Activated T-helper 2 cell treated with anti-CD3 and anti-CD28 coated beads, Interferon-gamma antibody, Interleukin-2, Interleukin-4, amounts not matched to agents 10 μg/mL and 5 μg/mL and 100 μg/mL, durations not matched to agents 14 hours and 24 hours and 36 hours (primary cell): ENCODE results near the gene CFAP206. TPM values are rescaled to one million over a fixed set of nuclear protein-coding genes. Genes with fewer than 3 reads are reported as not detected.

Experiments used
- DNase-seq: peaks from one replicate; pipeline ENCODE4 v3.0.0; 2021; ENCODE audit warnings: low spot score
- H3K27ac Mint-ChIP-seq: one replicate; pipeline ENCODE4 v1.8.0; 2021; ENCODE audit warnings: mixed read lengths
- H3K27me3 Mint-ChIP-seq: one replicate; pipeline ENCODE4 v1.8.0; 2021; ENCODE audit warnings: low read depth, mixed read lengths
- H3K36me3 Mint-ChIP-seq: one replicate; pipeline ENCODE4 v1.8.0; 2021; ENCODE audit warnings: low read depth, mixed read lengths
- H3K4me1 Mint-ChIP-seq: one replicate; pipeline ENCODE4 v1.8.0; 2021; ENCODE audit warnings: low read depth, mixed read lengths
- H3K4me3 Mint-ChIP-seq: one replicate; pipeline ENCODE4 v1.8.0; 2021; ENCODE audit warnings: low read depth, mild to moderate bottlenecking, moderate library complexity, mixed read lengths
- H3K9me3 Mint-ChIP-seq: one replicate; pipeline ENCODE4 v1.8.0; 2021; ENCODE audit warnings: mixed read lengths
- intact Hi-C: fragments of 100-400 bp; cut with micrococcal nuclease; formaldehyde crosslinking; loops from one replicate; pipeline ENCODE4 v1.15.1; 2023
- total RNA-seq: library from RNA; stranded (reverse); gene quantifications from 2 replicates; pipeline ENCODE4 v1.2.3, GENCODE V29; 2022

CFAP206 gene
- total RNA-seq, result not detected in 2 replicates

- Mint-ChIP-seq H3K4me1 (peaks cover 7% of the 10 kb centered on the region), H3K27ac (no peak within 1 kb of the TSS), H3K36me3 (no peaks in the 10 kb centered on the region), H3K4me3 (peak within 1 kb of the TSS; percentile 79), H3K9me3 (no peaks in the 10 kb centered on the region), H3K27me3 (peaks cover 29% of the 10 kb centered on the region)
- intact Hi-C loops, result loop anchor here (1.0 to 5.0 kb wide), 3 partner anchors 64 to 256 kb away; partner anchors contain the start of genes SLC35A1 and SMIM8
- peak; percentile 70 for DNase-seq
Observed at GRCh38 chr6:87407901-87408720, at the start of gene CFAP206. CFAP206 (plus strand) TSS chr6:87407972; CDS start chr6:87409840, 1,868 bp downstream.

GRCh38 chr6:87364602-87365252 lies 43.0 kb upstream of the CFAP206 start:
- H3K27me3 Mint-ChIP-seq, result no peaks in the 10 kb centered on the region
- no peaks in the 10 kb centered on the region for H3K9me3 Mint-ChIP-seq
- H3K36me3 Mint-ChIP-seq, result no peaks in the 10 kb centered on the region
- no peak for DNase-seq
- no peak overlapping the region for H3K4me3 Mint-ChIP-seq
- no peaks in the 10 kb centered on the region for H3K4me1 Mint-ChIP-seq
- intact Hi-C loops, result no loop called here
- H3K27ac Mint-ChIP-seq, result no peak overlapping the region

- no peaks in the 10 kb centered on the region for H3K27me3 Mint-ChIP-seq
- H3K4me3 Mint-ChIP-seq, result no peak overlapping the region
- no peaks in the 10 kb centered on the region for H3K36me3 Mint-ChIP-seq
- intact Hi-C loops, result no loop called here
- no peaks in the 10 kb centered on the region for H3K4me1 Mint-ChIP-seq
- no peak for DNase-seq
- no peaks in the 10 kb centered on the region for H3K9me3 Mint-ChIP-seq
- no peak overlapping the region for H3K27ac Mint-ChIP-seq
Observed at GRCh38 chr6:87366072-87366827, 41.5 kb upstream of the CFAP206 start.

GRCh38 chr6:87366899-87367298 lies 40.9 kb upstream of the CFAP206 start:
- H3K27me3 Mint-ChIP-seq, result no peaks in the 10 kb centered on the region
- no peak overlapping the region for H3K27ac Mint-ChIP-seq
- H3K9me3 Mint-ChIP-seq, result no peaks in the 10 kb centered on the region
- no peaks in the 10 kb centered on the region for H3K36me3 Mint-ChIP-seq
- intact Hi-C loops, result no loop called here
- no peaks in the 10 kb centered on the region for H3K4me1 Mint-ChIP-seq
- H3K4me3 Mint-ChIP-seq, result no peak overlapping the region
- DNase-seq, result no peak

GRCh38 chr6:87373377-87373776 lies 34.4 kb upstream of the CFAP206 start:
- Mint-ChIP-seq H3K9me3 (no peaks in the 10 kb centered on the region), H3K27ac (no peak overlapping the region), H3K36me3 (no peaks in the 10 kb centered on the region), H3K4me3 (no peak overlapping the region), H3K27me3 (no peaks in the 10 kb centered on the region), H3K4me1 (peaks cover under 1% of the 10 kb centered on the region)
- DNase-seq, result no peak
- intact Hi-C loops, result no loop called here

GRCh38 chr6:87375315-87375714 lies 32.5 kb upstream of the CFAP206 start:
- Mint-ChIP-seq H3K27me3 (no peaks in the 10 kb centered on the region), H3K4me3 (no peak overlapping the region), H3K27ac (no peak overlapping the region), H3K36me3 (no peaks in the 10 kb centered on the region), H3K9me3 (no peaks in the 10 kb centered on the region), H3K4me1 (peaks cover 6% of the 10 kb centered on the region)
- intact Hi-C loops, result no loop called here
- no peak for DNase-seq

GRCh38 chr6:87376643-87377042 lies 31.1 kb upstream of the CFAP206 start:
- no peaks in the 10 kb centered on the region for H3K36me3 Mint-ChIP-seq
- H3K27ac Mint-ChIP-seq, result no peak overlapping the region
- no peak for DNase-seq
- peaks cover 6% of the 10 kb centered on the region for H3K4me1 Mint-ChIP-seq
- H3K27me3 Mint-ChIP-seq, result no peaks in the 10 kb centered on the region
- H3K9me3 Mint-ChIP-seq, result no peaks in the 10 kb centered on the region
- no peak overlapping the region for H3K4me3 Mint-ChIP-seq
- intact Hi-C loops, result no loop called here

- no peaks in the 10 kb centered on the region for H3K36me3 Mint-ChIP-seq
- peaks cover 6% of the 10 kb centered on the region for H3K4me1 Mint-ChIP-seq
- DNase-seq, result no peak
- no peaks in the 10 kb centered on the region for H3K27me3 Mint-ChIP-seq
- H3K27ac Mint-ChIP-seq, result no peak overlapping the region
- H3K9me3 Mint-ChIP-seq, result no peaks in the 10 kb centered on the region
- intact Hi-C loops, result no loop called here
- H3K4me3 Mint-ChIP-seq, result no peak overlapping the region
Observed at GRCh38 chr6:87378947-87379346, 28.8 kb upstream of the CFAP206 start.

GRCh38 chr6:87382861-87383260 lies 24.9 kb upstream of the CFAP206 start:
- intact Hi-C loops, result no loop called here
- no peaks in the 10 kb centered on the region for H3K9me3 Mint-ChIP-seq
- no peaks in the 10 kb centered on the region for H3K27me3 Mint-ChIP-seq
- H3K4me1 Mint-ChIP-seq, result peaks cover 6% of the 10 kb centered on the region
- no peak overlapping the region for H3K4me3 Mint-ChIP-seq
- no peak for DNase-seq
- H3K36me3 Mint-ChIP-seq, result no peaks in the 10 kb centered on the region
- no peak overlapping the region for H3K27ac Mint-ChIP-seq

GRCh38 chr6:87384038-87384437 lies 23.7 kb upstream of the CFAP206 start:
- no peak overlapping the region for H3K4me3 Mint-ChIP-seq
- H3K27me3 Mint-ChIP-seq, result no peaks in the 10 kb centered on the region
- no peak overlapping the region for H3K27ac Mint-ChIP-seq
- DNase-seq, result no peak
- peaks cover 2% of the 10 kb centered on the region for H3K4me1 Mint-ChIP-seq
- no peaks in the 10 kb centered on the region for H3K36me3 Mint-ChIP-seq
- intact Hi-C loops, result no loop called here
- no peaks in the 10 kb centered on the region for H3K9me3 Mint-ChIP-seq

GRCh38 chr6:87384449-87384848 lies 23.3 kb upstream of the CFAP206 start:
- Mint-ChIP-seq H3K9me3 (no peaks in the 10 kb centered on the region), H3K4me1 (no peaks in the 10 kb centered on the region), H3K4me3 (no peak overlapping the region), H3K27me3 (no peaks in the 10 kb centered on the region), H3K36me3 (no peaks in the 10 kb centered on the region), H3K27ac (no peak overlapping the region)
- no peak for DNase-seq
- intact Hi-C loops, result no loop called here

- H3K4me1 Mint-ChIP-seq, result no peaks in the 10 kb centered on the region
- no peaks in the 10 kb centered on the region for H3K9me3 Mint-ChIP-seq
- no peak overlapping the region for H3K27ac Mint-ChIP-seq
- no peaks in the 10 kb centered on the region for H3K27me3 Mint-ChIP-seq
- H3K4me3 Mint-ChIP-seq, result no peak overlapping the region
- no peak for DNase-seq
- intact Hi-C loops, result loop anchor here (5.0 kb wide), 1 partner anchor 81 kb away; the partner anchor contains the start of gene SLC35A1
- no peaks in the 10 kb centered on the region for H3K36me3 Mint-ChIP-seq
Observed at GRCh38 chr6:87391334-87391733, 16.4 kb upstream of the CFAP206 start.
